Caco-2 (cell line): Measurements from ENCODE around the gene TM7SF3. TPM values are rescaled to one million over a fixed set of nuclear protein-coding genes. Genes with fewer than 3 reads are reported as not detected.

Experiments used
- BruUV-seq: library from RNA; stranded (reverse); fragments of 400-500 nt; replicated peaks from 2 replicates; lab custom pipeline; 2021; lab: Mats Ljungman, UMichigan
- CTCF ChIA-PET: fragments of 300-600 bp; sonication (Branson Sonifier 250); formaldehyde crosslinking; loops from one replicate; lab custom pipeline; 2022; ENCODE audit warnings: antibody characterized with exemption; lab: Charles Lee
- POLR2A ChIA-PET: fragments of 300-600 bp; sonication (Branson Sonifier 250); formaldehyde crosslinking; loops from one replicate; lab custom pipeline; 2022; ENCODE audit warnings: antibody characterized with exemption; lab: Charles Lee
- DNase-seq, 2 experiments: peaks; one replicate each; pipeline versions ENCODE4 v3.0.0 to v3.0.0-alpha.2; 2020 to 2022
- H3K27me3 ChIP-seq: replicated peaks from 2 replicates; pipeline ENCODE4 v1.6.0; 2011; ENCODE audit warnings: low read length; ENCODE audit not compliant: control insufficient read depth, insufficient read depth
- H3K36me3 ChIP-seq: 2 replicates; pipeline ENCODE4 v1.5.1; 2011; ENCODE audit warnings: low read length; ENCODE audit not compliant: control insufficient read depth, insufficient read depth
- H3K4me1 ChIP-seq: fragments of 250-450 bp; sonication (Bioruptor Pico); 2 replicates; pipeline ENCODE4 v1.5.1; 2020; ENCODE audit warnings: mild to moderate bottlenecking
- H3K4me3 ChIP-seq: 2 replicates; pipeline ENCODE4 v1.5.1; 2011; ENCODE audit warnings: low read depth, mild to moderate bottlenecking, control low read depth, low read length
- H3K9me3 ChIP-seq: fragments of 250-450 bp; sonication (Bioruptor Pico); 2 replicates; pipeline ENCODE4 v1.5.1; 2020; ENCODE audit warnings: mild to moderate bottlenecking, moderate library complexity
- H3K27ac Mint-ChIP-seq: one replicate; pipeline ENCODE4 v1.8.0; 2022; ENCODE audit warnings: mixed read lengths; ENCODE audit not compliant: unreplicated experiment
- H3K27me3 Mint-ChIP-seq: one replicate; pipeline ENCODE4 v1.8.0; 2022; ENCODE audit warnings: mixed read lengths; ENCODE audit not compliant: insufficient read depth, unreplicated experiment
- H3K36me3 Mint-ChIP-seq: one replicate; pipeline ENCODE4 v1.8.0; 2022; ENCODE audit warnings: mild to moderate bottlenecking, mixed read lengths; ENCODE audit not compliant: insufficient read depth, unreplicated experiment
- H3K4me1 Mint-ChIP-seq: one replicate; pipeline ENCODE4 v1.8.0; 2022; ENCODE audit warnings: low read depth, mixed read lengths; ENCODE audit not compliant: unreplicated experiment
- H3K4me3 Mint-ChIP-seq: one replicate; pipeline ENCODE4 v1.8.0; 2022; ENCODE audit warnings: mild to moderate bottlenecking, moderate library complexity, mixed read lengths; ENCODE audit not compliant: unreplicated experiment
- H3K9me3 Mint-ChIP-seq: one replicate; pipeline ENCODE4 v1.8.0; 2022; ENCODE audit warnings: mixed read lengths; ENCODE audit not compliant: unreplicated experiment
- CTCF ChIP-seq, 2 experiments: fragments of 200-600 bp in 1 of 2; IDR thresholded peaks; 1 replicate in 1 of 2; 2 replicates in 1 of 2; pipeline versions ENCODE4 v1.5.1 to v1.8.0; 2011 to 2022; ENCODE audit warnings: antibody characterized with exemption in 1 of 2, control low read depth in 1 of 2, inconsistent platforms in 1 of 2, low read depth in 1 of 2, low read length in 1 of 2, mild to moderate bottlenecking in 1 of 2, moderate library complexity in 1 of 2; ENCODE audit not compliant: insufficient read depth in 1 of 2, severe bottlenecking in 1 of 2, unreplicated experiment in 1 of 2
- intact Hi-C: fragments of 100-400 bp; cut with micrococcal nuclease; formaldehyde crosslinking; loops from one replicate; pipeline ENCODE4 v1.10.0; 2022; ENCODE audit not compliant: unreplicated experiment
- total RNA-seq: library from RNA; stranded (reverse); gene quantifications from 2 replicates; pipeline ENCODE4 v1.2.3, GENCODE V29; 2022

Gene TM7SF3
- total RNA-seq, 1 experiment from 2014 or later: 83.0 TPM

- Mint-ChIP-seq H3K4me1 (no peaks in the 10 kb centered on the region), H3K27me3 (no peaks in the 10 kb centered on the region), H3K36me3 (peaks cover 33% of the 10 kb centered on the region), H3K27ac (no peak overlapping the region), H3K9me3 (no peaks in the 10 kb centered on the region), H3K4me3 (no peak overlapping the region)
- Histone ChIP-seq H3K4me3 (no peak overlapping the region), H3K4me1 (no peaks in the 10 kb centered on the region), H3K27me3 (no peaks in the 10 kb centered on the region), H3K9me3 (no peaks in the 10 kb centered on the region), H3K36me3 (no peaks in the 10 kb centered on the region; the same call in 1 of the 2 replicates)
- TF ChIP-seq CTCF (IDR thresholded peaks at IDR 0.05; ENCODE audit: insufficient read depth in 1 of 2, low read depth in 1 of 2, low read length in 1 of 2, severe bottlenecking in 1 of 2, unreplicated experiment in 1 of 2): no peak
- no peak for DNase-seq
- intact Hi-C loops: no loop called here
- BruUV-seq: no TSS peak
- ChIA-PET POLR2A (no interaction called here), CTCF (interaction anchor here (0.6 to 1.2 kb wide), 2 partner anchors 23 to 334 kb away, joined by 4 read pairs; no protein-coding TSS in a partner anchor)
Observed at GRCh38 chr12:26971963-26972362, 42.2 kb downstream of the TM7SF3 start.

- ChIA-PET CTCF (no interaction called here), POLR2A (no interaction called here)
- no peak for TF ChIP-seq CTCF (IDR thresholded peaks at IDR 0.05; ENCODE audit: insufficient read depth in 1 of 2, low read depth in 1 of 2, low read length in 1 of 2, severe bottlenecking in 1 of 2, unreplicated experiment in 1 of 2)
- Histone ChIP-seq H3K4me1 (no peaks in the 10 kb centered on the region), H3K27me3 (no peaks in the 10 kb centered on the region), H3K9me3 (no peaks in the 10 kb centered on the region), H3K36me3 (no peaks in the 10 kb centered on the region), H3K4me3 (no peak overlapping the region)
- no TSS peak for BruUV-seq
- Mint-ChIP-seq H3K4me3 (no peak overlapping the region), H3K36me3 (peaks cover 34% of the 10 kb centered on the region), H3K4me1 (no peaks in the 10 kb centered on the region), H3K9me3 (no peaks in the 10 kb centered on the region), H3K27me3 (no peaks in the 10 kb centered on the region), H3K27ac (no peak overlapping the region)
- intact Hi-C loops: no loop called here
- no peak for DNase-seq
Observed at GRCh38 chr12:26970136-26970535, 44.0 kb downstream of the TM7SF3 start.

GRCh38 chr12:26966842-26967241 lies 47.3 kb downstream of the TM7SF3 start:
- intact Hi-C loops: loop anchor here (2.0 kb wide), 1 partner anchor 48 kb away; the partner anchor contains the start of gene TM7SF3
- Histone ChIP-seq H3K27me3 (no peaks in the 10 kb centered on the region), H3K36me3 (no peaks in the 10 kb centered on the region), H3K4me3 (no peak overlapping the region), H3K9me3 (no peaks in the 10 kb centered on the region), H3K4me1 (no peaks in the 10 kb centered on the region)
- CTCF ChIA-PET: no interaction called here
- BruUV-seq: no TSS peak
- POLR2A ChIA-PET: no interaction called here
- no peak for DNase-seq
- peaks cover 35% of the 10 kb centered on the region for H3K36me3 Mint-ChIP-seq
- H3K4me1 Mint-ChIP-seq: no peaks in the 10 kb centered on the region
- H3K27ac Mint-ChIP-seq: no peak overlapping the region
- no peaks in the 10 kb centered on the region for H3K9me3 Mint-ChIP-seq
- H3K4me3 Mint-ChIP-seq: no peak overlapping the region
- no peak for TF ChIP-seq CTCF (IDR thresholded peaks at IDR 0.05; ENCODE audit: insufficient read depth in 1 of 2, low read depth in 1 of 2, low read length in 1 of 2, severe bottlenecking in 1 of 2, unreplicated experiment in 1 of 2)
- H3K27me3 Mint-ChIP-seq: no peaks in the 10 kb centered on the region
